Esophagus mucosa (tissue), 1 donor: Measurements from ENCODE around the gene HAVCR2. TPM values are rescaled to one million over a fixed set of nuclear protein-coding genes. Genes with fewer than 3 reads are reported as not detected.

Experiments
- ATAC-seq: fragments of 200-7000 bp; cut with Tn5 transposase; one replicate; pipeline ENCODE4 v1.9.1; 2020
- total RNA-seq: library from RNA; stranded (reverse); gene quantifications from one replicate; pipeline ENCODE4 v1.2.4, GENCODE V29; 2023
- donor health status: DM: yes; HTN: yes; CAD: no.

Gene HAVCR2
- 0.88 TPM for total RNA-seq

- peak; percentile 70 for ATAC-seq
These were observed at the start of gene HAVCR2 for GRCh38 chr5:157108976-157109375. Gene HAVCR2 (minus strand): TSS chr5:157109044. CDS start chr5:157108983, 61 bp downstream.

DNA sequence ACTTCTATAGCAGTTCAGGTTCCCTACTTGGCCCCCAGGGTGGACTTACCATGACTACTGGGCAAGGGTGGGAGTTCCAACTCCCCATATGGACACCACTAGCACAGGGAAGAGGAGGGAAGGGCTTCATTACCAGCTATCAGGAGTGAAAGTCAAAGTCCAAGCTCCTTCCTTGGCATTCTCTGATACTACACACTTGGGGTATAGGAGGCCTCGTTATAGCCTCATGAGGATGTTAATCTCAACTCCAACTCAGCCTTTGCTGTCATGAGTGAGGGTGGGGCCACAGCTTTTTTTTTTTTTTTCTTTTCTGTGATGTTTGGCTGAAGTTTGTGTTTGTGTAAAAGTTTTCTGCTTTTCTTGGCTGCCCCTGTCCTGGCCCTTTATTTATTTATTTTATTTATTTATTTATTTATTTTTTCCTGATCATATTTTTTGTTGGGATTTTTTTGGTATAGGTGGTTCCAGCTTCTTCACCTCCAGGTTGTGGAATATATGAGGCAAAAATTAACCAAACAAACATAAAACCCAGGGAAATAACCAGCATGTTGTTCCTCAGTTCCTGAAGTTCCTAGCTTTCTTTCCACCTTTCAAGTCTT is 48.5 kb upstream of the HAVCR2 start:
- no peak for ATAC-seq

DNA sequence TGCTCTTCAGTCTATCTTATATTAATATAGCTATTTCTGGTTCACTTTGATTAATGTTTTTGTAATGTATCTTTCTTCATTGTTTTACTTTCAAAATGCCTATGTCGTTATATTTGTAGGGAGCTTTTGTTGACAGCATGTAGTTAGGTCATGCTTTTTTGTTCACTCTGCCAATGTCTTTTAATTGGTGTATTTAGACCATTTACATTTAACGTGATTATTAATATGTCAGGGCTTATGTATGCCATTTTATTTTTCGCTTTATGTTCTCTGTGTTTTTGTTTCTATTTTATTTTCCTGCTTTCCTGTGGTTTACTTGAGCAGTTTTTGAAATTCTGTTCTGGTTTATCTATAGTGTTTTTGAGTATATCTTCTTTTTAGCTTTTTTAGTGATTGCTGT is 46.5 kb upstream of the HAVCR2 start:
- ATAC-seq: no peak

DNA sequence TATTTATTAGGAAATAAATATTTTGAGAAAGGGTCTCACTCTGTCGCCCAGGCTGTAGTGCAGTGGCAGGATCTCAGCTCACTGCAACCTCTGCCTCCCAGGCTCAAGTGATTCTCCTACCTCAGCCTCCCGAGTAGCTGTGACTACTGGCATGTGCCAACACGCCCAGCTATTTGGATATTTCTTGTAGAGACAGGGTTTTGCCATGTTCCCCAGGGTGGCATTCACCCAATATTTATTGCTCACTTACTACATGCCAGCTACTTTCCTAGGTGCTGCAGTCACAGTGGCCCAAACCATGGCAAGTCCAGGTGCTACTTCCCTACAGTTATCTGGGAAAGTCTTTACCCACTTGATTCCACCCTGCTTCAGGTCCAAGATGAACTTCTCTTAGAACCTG is 42.2 kb upstream of the HAVCR2 start:
- no peak for ATAC-seq

DNA sequence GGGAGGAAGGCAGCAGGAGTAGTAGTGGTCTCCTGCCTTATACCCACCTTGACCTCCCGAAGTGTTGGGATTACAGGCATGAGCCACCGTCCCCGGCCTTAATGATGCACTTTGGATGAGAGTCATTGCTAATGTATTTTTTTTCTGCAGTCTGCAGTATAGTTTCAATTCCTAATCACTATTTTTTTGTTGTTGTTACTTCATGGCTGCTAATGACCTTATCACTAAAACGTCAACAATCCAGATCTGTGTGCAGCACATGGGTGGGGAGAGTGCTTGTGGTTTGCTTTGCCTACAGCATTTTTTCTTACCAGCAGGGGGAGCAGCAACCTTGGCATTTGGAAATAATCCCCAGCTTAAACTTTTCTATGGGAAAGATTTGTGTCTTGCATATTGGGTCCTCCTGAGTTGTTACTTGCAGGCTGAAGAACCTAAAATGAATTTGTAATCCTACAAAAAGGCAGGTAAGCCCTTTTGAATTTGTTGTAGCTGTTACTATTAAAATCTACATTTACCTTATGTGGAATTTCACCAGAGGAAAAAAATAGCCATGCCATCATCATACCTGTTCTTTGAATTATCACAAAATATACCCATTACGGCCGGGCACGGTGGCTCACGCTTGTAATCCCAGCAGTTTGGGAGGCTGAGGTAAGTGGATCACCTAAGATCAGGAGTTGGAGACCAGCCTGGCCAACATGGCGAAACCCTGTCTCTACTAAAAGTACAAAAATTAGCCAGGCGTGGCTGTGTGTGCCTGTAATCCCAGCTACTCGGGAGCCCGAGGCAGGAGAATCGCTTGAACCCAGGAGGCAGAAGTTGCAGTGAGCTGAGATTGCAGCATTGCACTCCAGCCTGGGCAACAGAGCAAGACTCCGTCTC is 40.1 kb upstream of the HAVCR2 start:
- peak; percentile 73 for ATAC-seq

DNA sequence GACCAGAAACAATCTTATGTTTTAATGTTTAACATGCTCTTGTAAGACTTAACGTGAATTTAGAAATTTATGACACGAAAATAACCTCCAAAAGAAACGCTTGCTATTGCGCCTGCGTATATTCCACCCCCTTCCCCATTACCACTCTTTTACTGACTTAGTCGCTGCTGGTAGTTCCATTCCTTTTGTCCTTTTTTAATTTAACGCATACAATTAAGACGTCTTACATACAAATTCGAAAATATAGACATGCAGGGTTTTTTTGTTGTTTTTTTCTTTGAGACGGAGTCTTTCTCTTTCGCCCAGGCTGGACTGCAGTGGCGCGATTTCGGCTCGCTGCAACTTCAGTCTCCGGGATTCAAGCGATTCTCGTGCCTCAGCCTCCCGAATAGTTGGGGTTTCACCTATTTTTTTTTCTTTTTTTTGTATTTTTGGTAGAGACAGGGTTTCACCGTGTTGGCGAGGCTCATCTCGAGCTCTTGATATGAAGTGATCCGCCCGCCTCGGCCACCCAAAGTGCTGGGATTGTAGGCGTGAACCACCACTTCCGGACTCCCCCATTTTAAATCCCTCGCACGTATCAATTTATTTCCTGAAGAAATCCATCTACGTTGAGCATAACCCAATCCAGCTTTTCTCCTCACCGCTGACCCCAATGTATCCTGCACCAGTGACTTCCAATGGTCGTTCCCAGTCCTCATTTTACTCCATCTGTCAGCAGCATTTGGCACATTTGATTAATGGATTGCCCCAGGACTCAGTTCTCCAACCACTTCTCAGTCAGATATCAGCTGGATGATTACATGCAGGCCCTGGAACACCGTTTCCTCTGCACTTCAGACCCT is 34.5 kb upstream of the HAVCR2 start:
- ATAC-seq: peak; percentile 40

- ATAC-seq: peak; percentile 100
These were observed 33.7 kb upstream of the HAVCR2 start, which contains the start of gene MED7 for GRCh38 chr5:157142317-157143126. Gene MED7 (minus strand): TSS chr5:157142865. CDS start chr5:157139431, 3,434 bp downstream.

DNA sequence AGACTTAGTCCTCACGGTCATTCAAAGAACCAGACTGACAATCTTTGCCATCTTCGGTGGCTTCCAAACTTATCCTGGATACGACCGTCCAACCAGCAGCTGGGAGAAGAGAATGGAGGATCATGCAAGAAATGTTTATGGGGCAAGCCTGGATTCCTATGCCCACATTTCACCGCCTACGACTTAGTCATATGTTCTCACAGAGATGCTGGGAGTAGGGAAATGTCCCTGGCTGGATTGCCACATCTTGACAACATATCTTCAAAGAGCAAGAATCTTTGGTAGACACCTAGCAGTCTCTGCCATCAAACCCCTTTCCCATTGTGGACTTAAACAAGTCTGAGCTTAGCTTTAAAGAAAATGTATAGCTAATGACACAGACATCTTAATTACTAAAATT is 28.8 kb upstream of the HAVCR2 start:
- no peak for ATAC-seq

DNA sequence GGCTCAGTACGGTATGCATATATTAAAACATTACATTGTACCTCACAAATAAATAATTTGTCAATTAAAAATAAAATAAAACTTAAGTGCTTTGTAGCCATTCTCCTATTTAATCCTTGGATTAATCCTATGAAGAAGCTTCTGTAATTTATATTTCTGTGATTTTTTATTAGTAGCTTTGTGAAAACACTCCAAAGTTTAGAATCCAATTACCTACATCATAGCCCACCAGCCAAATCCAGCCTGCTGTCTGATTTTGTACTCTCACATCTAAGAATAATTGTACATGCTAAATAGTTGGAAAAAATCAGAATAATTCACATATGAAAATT is 23.4 kb upstream of the HAVCR2 start:
- no peak for ATAC-seq

DNA sequence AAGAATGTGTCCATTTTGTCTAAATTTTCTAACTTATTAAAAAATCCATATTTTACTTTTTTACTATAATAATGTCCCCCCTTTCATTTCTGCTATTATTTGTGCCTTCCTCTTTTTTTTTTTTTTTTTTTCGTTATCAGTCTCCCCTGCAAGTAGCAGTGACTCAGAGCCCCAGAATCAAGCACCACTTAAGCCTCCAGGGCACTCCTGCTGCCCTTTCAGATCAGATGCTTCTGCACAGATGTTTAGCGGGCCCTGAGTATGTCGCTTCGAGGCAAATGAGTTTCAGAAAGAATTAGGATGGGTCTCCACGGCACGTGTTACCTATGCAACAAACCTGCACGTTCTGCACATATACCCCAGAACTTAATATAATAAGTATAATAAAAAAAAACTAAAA is 22.1 kb upstream of the HAVCR2 start:
- ATAC-seq: no peak

DNA sequence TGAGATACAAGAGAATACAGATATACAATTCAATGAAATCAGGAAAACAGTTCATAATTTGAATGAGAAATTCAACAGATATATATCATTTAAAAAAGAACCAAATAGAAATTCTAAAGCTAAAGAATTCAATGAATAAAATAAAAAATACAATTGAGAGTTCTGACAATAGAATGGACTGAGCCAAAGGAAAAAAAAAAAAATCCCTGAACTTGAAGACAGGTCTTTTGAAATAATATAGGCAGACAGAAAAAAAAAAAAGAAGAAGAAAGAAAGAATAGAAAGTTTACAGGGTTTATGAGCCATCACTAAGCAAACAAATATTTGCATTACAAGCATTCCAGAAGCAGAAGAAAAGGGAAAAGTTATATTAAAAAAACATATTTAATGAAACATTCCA is 12.9 kb upstream of the HAVCR2 start:
- ATAC-seq: no peak

DNA sequence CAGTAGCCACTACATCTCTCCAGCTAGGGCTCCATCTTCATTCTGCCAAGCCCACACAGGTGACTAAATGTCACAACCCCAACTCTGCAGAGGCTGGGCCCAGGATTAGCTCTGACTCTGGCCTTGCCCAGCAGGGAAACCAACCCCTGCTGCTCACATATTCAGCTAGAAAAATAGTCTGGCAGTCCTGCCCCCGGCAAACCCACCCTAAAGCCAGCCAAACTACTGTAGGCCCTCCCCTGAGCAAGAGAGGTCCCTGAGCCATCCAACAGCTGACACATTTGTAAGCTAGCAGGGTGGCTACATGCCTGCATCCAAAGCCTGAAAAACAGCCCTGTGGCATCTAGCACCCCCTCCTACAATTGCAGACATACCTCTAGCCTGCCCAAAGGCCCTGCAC is 11.3 kb upstream of the HAVCR2 start:
- ATAC-seq: no peak

DNA sequence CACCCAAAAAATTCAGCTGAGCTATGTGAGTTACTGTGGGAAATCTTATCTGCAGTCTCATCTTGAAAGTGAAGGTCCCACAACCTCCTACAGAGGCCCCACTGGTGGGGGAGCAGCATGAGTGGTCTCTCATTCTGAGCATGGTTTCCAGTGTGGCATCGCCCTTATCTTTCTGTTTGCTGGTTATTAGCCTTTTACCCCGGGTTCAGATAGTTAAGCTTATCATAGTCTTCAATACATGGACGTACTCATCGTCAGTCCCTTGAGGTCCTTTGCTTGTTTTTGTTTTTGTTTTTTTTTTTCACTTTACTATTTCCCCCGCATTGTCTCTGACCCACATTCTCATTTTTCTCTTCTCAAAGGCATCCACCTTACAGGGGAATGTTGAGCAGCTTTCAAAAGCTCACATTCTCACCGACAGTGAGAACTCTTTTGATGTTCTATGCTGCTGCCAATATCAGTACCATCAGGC is 7.7 kb upstream of the HAVCR2 start:
- ATAC-seq: no peak

- no peak for ATAC-seq
These were observed 6.7 kb upstream of the HAVCR2 start for GRCh38 chr5:157115502-157115901.

GRCh38 chr5:157115012-157115411 is 6.2 kb upstream of the HAVCR2 start:
- ATAC-seq: no peak

DNA sequence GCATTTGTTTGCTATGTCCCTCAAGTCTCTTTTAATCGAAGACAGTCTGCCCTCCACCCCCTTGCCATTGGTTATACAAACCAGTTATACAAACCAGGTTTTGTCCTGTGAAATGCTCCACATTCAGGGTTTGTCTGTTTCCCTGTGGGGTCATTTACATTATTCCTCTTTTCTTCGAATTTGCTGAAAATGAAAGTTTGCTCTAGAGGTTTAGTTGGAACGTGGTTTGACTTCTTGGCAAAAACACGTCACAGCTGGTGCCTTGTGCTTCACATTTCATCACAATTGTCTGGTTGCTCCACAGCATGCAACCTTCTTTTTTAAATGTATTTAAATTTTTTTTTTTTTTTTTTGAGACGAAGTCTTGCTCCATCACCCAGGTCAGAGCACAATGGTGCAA is 4.2 kb upstream of the HAVCR2 start:
- ATAC-seq: no peak

DNA sequence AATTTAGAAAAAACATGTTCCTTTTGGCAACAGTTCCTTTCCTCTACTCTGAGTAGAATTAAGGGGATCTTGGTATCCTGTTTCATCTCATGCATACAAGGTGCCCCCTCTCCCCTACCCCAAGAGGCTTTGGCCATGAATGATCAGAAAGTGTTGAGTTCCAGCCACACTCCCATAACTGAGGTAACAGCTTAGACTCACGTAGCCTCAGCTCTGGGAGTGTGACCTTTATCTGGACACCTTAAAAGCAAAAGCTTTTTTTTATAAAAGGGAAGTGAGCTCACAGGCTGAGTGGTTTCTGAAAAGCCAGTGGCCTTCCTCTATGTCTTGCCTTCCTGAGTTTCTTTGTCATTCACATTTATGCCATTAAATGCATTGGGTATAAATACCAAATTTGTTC is 900 bp upstream of the HAVCR2 start:
- no peak for ATAC-seq

DNA sequence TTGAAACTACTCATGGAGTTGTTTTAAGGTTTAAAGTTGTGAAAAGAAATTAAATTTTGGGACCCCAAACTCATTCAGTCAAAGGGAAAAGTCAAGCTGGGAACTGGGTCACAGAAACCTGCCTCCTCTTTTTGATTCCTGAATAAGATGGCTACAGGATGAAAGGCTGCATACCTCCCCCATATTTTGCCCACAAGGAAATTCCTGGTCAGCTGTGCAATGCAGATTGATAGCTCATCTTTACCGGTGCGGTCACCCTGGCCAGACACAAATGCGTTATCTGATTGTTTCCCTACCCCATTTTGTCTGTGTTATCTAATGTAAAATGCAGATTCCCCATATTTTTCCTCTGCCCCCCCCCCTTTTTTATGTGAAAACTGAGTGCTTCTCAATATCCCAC is 1.3 kb downstream of the HAVCR2 start:
- no peak for ATAC-seq

DNA sequence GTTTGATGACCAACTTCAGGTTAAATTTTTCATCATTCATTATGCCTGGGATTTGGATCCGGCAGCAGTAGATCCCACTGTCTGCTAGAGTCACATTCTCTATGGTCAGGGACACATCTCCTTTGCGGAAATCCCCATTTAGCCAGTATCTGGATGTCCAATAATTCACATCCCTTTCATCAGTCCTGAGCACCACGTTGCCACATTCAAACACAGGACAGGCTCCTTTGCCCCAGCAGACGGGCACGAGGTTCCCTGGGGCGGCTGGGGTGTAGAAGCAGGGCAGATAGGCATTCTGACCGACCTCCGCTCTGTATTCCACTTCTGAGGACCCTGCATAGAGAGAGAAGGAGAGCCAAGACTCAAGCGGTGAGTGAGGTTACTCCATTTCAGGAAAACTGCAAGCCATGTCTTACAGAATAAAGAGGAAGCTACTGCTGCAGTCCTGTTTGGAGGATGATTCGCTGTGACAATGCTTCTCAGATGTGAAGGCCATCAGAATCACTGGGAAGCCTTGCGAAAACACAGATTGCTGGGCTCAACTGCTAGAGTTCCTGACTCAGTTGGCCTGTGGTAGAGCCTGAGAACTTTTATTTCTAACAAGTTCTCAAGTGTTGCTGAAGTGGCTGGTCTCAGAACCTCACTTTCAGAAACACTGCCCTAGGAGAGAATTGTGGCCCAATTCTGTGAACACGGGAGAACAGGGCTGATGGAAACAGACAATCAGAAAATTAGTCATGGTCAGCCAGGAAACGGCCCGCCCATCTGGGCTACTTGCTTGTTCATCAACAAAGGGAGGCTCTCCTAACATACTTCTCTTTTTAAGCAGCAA is 2.0 kb downstream of the HAVCR2 start:
- ATAC-seq: no peak

DNA sequence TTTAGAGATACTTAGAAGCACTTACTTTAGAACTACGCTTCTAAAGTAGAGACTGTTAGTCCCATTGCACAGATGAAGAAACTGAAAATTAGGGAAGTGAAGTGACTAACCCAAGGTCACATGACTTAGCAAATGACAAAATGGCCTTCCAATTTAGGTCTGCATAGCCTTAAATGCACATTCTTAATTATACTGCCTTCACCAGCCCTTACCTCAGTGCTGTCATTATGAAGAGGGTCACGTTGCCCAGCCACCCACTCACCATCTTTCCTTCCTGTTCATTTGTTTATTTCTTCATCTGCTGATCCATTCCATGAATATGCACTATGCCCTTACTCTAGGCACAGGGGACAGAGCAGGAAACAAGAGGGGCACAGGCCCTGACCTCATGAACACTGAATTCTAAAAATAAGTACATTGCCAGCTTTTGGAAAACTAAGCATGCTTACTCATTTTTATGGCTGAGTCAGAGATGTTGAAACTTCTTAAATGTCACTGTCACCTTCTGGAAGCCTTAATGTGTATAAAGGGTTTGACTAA is 8.6 kb downstream of the HAVCR2 start:
- no peak for ATAC-seq

- no peak for ATAC-seq
These were observed 20.4 kb downstream of the HAVCR2 start for GRCh38 chr5:157088342-157088990.
